ENCODE results near the gene PDGFD. TPM values are rescaled to one million over a fixed set of nuclear protein-coding genes. Genes with fewer than 3 reads are reported as not detected.

The PDGFD gene
- total RNA-seq, 1 donor from 2014 or later: 3.4 TPM

- no peak overlapping the region for H3K4me3 ChIP-seq (ENCODE audit: low read depth, low read length)
- TF ChIP-seq, protein P1, sequence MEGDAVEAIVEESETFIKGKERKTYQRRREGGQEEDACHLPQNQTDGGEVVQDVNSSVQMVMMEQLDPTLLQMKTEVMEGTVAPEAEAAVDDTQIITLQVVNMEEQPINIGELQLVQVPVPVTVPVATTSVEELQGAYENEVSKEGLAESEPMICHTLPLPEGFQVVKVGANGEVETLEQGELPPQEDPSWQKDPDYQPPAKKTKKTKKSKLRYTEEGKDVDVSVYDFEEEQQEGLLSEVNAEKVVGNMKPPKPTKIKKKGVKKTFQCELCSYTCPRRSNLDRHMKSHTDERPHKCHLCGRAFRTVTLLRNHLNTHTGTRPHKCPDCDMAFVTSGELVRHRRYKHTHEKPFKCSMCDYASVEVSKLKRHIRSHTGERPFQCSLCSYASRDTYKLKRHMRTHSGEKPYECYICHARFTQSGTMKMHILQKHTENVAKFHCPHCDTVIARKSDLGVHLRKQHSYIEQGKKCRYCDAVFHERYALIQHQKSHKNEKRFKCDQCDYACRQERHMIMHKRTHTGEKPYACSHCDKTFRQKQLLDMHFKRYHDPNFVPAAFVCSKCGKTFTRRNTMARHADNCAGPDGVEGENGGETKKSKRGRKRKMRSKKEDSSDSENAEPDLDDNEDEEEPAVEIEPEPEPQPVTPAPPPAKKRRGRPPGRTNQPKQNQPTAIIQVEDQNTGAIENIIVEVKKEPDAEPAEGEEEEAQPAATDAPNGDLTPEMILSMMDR (IDR thresholded peaks at IDR 0.05; ENCODE audit: insufficient read depth, low read length, poor library complexity, severe bottlenecking): no peak
- H3K36me3 ChIP-seq (ENCODE audit: control insufficient read depth, insufficient read depth, low read length): no peaks in the 10 kb centered on the region
- H3K27me3 ChIP-seq (ENCODE audit: control insufficient read depth, insufficient read depth, low read length): no peaks in the 10 kb centered on the region
- DNase-seq (ENCODE audit: low read depth): no peak
Measured at GRCh38 chr11:104146421-104146820, 17.5 kb downstream of the PDGFD start.

DNA sequence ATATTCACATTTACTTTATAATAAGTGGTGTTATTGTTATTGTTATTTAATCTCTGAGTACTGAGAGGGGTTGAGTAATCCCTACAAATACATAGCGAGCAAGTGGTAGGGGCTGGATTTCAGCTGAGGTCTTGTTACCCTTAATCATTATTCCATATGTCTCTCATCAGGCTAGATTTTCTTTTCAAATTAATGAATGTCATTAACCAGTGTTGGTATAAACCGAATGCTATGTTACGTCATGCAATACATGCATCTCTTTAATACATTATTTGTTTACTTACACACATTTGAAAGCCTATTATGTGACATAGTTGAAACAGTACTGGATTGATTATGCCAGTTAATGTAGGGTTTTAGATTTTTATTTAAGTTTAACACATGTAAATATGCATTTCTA lies 18.9 kb downstream of the PDGFD start:
- no peaks in the 10 kb centered on the region for H3K27me3 ChIP-seq (ENCODE audit: control insufficient read depth, insufficient read depth, low read length)
- DNase-seq (ENCODE audit: low read depth): no peak
- no peak overlapping the region for H3K4me3 ChIP-seq (ENCODE audit: low read depth, low read length)
- H3K36me3 ChIP-seq (ENCODE audit: control insufficient read depth, insufficient read depth, low read length): no peaks in the 10 kb centered on the region
- TF ChIP-seq, protein P1 (IDR thresholded peaks at IDR 0.05; ENCODE audit: insufficient read depth, low read length, poor library complexity, severe bottlenecking): no peak

DNA sequence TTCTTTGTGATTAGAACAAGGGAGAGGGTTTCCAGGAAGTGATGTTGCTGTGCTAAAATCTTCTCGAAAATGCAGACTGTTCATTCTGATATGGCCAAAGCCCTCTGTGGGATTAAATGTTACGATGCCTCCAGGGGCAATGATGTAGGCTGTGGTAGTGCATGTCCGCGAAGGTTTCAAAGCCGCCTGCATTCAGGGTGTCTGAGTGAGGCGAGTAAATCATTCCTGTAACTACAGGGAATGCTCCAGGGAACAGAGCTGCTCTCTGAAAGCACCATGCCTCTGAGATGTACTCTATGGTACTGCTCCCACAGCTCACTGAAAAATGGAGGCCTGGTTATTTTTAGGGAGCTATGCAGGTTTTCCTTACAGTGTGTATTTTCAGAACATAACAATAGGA lies 21.2 kb downstream of the PDGFD start:
- no peak for DNase-seq (ENCODE audit: low read depth)
- TF ChIP-seq, protein P1 (IDR thresholded peaks at IDR 0.05; ENCODE audit: insufficient read depth, low read length, poor library complexity, severe bottlenecking): no peak
- H3K36me3 ChIP-seq (ENCODE audit: control insufficient read depth, insufficient read depth, low read length): no peaks in the 10 kb centered on the region
- H3K27me3 ChIP-seq (ENCODE audit: control insufficient read depth, insufficient read depth, low read length): no peaks in the 10 kb centered on the region
- H3K4me3 ChIP-seq (ENCODE audit: low read depth, low read length): no peak overlapping the region

DNA sequence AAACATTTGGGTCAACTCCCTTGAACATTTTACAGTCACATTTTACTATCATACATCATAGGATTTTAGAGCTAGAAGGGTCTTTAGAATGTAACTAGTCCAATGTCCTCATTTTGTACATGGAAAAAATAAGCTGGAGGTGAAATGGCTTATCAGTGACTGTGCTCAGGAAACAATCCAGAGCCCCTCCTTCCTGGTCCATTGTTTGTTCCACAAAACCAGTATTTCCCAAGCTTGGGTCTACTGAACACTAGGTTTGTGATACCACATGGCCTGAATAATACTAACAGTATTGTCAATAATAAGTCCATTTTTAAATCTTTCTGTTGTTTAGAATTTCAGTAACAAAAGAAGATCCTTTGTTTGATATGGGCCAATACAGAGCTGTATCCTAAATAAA lies 27.1 kb downstream of the PDGFD start:
- no peaks in the 10 kb centered on the region for H3K27me3 ChIP-seq (ENCODE audit: control insufficient read depth, insufficient read depth, low read length)
- H3K36me3 ChIP-seq (ENCODE audit: control insufficient read depth, insufficient read depth, low read length): no peaks in the 10 kb centered on the region
- H3K4me3 ChIP-seq (ENCODE audit: low read depth, low read length): no peak overlapping the region
- DNase-seq (ENCODE audit: low read depth): no peak
- TF ChIP-seq, protein P1 (IDR thresholded peaks at IDR 0.05; ENCODE audit: insufficient read depth, low read length, poor library complexity, severe bottlenecking): no peak

- TF ChIP-seq, protein P1 (IDR thresholded peaks at IDR 0.05; ENCODE audit: insufficient read depth, low read length, poor library complexity, severe bottlenecking): no peak
- Histone ChIP-seq H3K36me3 (ENCODE audit: control insufficient read depth, insufficient read depth, low read length) (no peaks in the 10 kb centered on the region), H3K4me3 (ENCODE audit: low read depth, low read length) (no peak overlapping the region), H3K27me3 (ENCODE audit: control insufficient read depth, insufficient read depth, low read length) (no peaks in the 10 kb centered on the region)
- peak; percentile 26 for DNase-seq (ENCODE audit: low read depth)
Measured at GRCh38 chr11:104134745-104135144, 29.2 kb downstream of the PDGFD start.

DNA sequence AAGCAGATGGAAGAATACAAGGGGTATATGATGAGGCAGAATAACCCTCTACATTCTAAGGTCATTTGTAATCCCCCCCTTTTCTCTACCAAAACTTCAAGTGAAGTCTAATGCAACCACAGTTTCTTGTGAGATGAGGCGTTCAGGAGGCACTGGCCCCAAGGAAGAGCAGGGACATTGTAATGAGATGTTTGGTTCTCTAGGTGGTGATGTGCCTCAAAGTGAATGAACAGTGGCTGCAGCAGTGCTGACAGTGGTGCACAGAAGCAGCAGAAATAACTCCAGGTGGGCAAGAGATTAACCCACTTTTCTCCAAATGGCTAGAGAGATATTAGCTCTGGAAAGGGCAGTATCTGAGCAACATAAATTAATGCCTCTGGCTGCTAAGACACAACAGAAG lies 33.8 kb downstream of the PDGFD start:
- H3K4me3 ChIP-seq (ENCODE audit: low read depth, low read length): no peak overlapping the region
- TF ChIP-seq, protein P1 (IDR thresholded peaks at IDR 0.05; ENCODE audit: insufficient read depth, low read length, poor library complexity, severe bottlenecking): no peak
- DNase-seq (ENCODE audit: low read depth): no peak
- no peaks in the 10 kb centered on the region for H3K36me3 ChIP-seq (ENCODE audit: control insufficient read depth, insufficient read depth, low read length)
- H3K27me3 ChIP-seq (ENCODE audit: control insufficient read depth, insufficient read depth, low read length): no peaks in the 10 kb centered on the region

Data from kidney epithelial cell (primary cell).